ENCODE measurements around the gene RGL3.
A peak's percentile ranks its signal among the peaks of the same experiment; 100 is the strongest.

Gene RGL3

DNA sequence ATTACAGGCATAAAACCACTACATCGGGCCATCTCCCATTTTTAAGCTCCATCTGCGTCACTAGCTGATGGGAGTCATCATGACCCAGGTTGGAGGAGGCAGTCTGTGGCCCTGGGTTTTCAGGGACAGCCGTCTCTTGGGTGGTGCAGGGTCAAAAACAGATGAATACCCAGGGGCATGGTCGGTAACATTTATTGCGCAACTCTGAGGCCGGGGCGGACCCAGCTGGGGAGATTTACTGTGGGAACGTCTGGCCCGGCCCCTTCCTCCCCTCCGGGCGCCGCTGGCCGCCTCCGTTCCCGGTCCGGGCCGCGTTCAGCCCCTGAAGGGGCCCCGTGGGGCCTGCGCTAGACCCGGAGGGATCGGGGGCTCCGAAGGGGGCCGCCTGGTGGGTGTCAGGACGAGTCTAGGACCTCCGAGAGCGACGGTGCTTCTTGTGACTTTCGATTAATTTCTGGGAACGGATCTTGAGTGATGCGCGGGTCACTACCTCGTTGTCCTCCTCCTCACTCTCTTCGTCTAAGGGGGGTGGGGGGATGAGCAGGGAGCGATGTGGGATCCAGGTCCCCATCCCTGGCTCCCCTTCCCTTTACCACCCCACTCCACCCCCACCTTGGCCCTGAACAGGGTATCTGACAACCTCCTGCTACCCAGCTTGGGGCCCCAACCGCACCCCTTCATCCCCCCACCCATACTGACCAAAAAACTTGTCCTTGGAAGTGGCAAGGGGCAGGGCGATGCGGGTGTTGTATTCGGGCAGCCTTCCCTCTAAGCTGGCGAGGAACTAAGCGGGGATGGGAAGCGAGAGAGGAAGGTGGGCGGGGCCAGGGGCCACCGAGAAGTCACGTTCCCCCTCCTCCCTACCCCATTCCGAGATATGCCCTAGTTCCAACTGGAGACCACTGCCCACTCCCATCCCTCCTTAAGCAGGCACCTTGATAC, 1.6 kb upstream of the RGL3 start:
- peaks cover 88% of the 10 kb centered on the region for H3K27me3 ChIP-seq

DNA sequence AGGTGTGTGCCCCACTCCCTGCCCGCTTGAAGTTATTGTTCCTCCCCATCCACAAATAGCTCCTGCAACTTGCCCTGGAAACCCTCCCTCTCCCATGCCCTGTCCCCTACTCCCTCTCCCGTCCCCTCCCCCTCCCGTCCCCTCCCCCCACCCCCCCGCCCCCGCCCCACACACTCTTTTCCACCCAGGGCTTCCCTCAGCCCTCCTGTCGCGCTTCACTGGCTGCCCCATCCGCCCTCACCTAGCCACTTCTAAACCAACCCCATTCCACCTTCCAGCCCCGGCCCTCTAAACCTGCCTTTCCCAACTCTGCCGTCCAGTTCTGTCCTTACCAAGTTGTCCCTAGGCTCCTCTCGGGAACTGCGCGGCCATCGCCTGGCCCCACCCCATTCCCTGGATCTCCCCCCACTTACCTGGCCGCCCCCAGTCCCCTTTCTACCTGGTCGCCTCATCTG, 993 bp downstream of the RGL3 start:
- Histone ChIP-seq H3K27me3 (peaks cover 87% of the 10 kb centered on the region), H3K9me3 (no peaks in the 10 kb centered on the region), H3K27ac (no peak overlapping the region), H3K4me1 (ENCODE audit: control insufficient read depth in 1 of 2, insufficient read depth in 1 of 2, low read depth in 1 of 2, low read length in 1 of 2) (peaks cover 25 to 33% of the 10 kb centered on the region in 2 experiments), H3K4me3 (ENCODE audit: low read depth in 1 of 2, low read length in 1 of 2) (peak overlapping the region in 1 of 2 experiments; percentile 7), H3K36me3 (no peaks in the 10 kb centered on the region)
- TF ChIP-seq, protein P1, sequence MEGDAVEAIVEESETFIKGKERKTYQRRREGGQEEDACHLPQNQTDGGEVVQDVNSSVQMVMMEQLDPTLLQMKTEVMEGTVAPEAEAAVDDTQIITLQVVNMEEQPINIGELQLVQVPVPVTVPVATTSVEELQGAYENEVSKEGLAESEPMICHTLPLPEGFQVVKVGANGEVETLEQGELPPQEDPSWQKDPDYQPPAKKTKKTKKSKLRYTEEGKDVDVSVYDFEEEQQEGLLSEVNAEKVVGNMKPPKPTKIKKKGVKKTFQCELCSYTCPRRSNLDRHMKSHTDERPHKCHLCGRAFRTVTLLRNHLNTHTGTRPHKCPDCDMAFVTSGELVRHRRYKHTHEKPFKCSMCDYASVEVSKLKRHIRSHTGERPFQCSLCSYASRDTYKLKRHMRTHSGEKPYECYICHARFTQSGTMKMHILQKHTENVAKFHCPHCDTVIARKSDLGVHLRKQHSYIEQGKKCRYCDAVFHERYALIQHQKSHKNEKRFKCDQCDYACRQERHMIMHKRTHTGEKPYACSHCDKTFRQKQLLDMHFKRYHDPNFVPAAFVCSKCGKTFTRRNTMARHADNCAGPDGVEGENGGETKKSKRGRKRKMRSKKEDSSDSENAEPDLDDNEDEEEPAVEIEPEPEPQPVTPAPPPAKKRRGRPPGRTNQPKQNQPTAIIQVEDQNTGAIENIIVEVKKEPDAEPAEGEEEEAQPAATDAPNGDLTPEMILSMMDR (IDR thresholded peaks at IDR 0.05), result no peak

More for the DNA sequence above, 1.6 kb upstream of the RGL3 start:
- Histone ChIP-seq H3K9me3 (no peaks in the 10 kb centered on the region), H3K36me3 (no peaks in the 10 kb centered on the region), H3K4me3 (ENCODE audit: low read depth in 1 of 2, low read length in 1 of 2) (peak overlapping the region in 1 of 2 experiments; percentile 29), H3K4me1 (ENCODE audit: control insufficient read depth in 1 of 2, insufficient read depth in 1 of 2, low read depth in 1 of 2, low read length in 1 of 2) (peaks cover 25 to 38% of the 10 kb centered on the region in 2 experiments), H3K27ac (no peak overlapping the region)
- TF ChIP-seq, protein P1 (IDR thresholded peaks at IDR 0.05), result no peak

DNA sequence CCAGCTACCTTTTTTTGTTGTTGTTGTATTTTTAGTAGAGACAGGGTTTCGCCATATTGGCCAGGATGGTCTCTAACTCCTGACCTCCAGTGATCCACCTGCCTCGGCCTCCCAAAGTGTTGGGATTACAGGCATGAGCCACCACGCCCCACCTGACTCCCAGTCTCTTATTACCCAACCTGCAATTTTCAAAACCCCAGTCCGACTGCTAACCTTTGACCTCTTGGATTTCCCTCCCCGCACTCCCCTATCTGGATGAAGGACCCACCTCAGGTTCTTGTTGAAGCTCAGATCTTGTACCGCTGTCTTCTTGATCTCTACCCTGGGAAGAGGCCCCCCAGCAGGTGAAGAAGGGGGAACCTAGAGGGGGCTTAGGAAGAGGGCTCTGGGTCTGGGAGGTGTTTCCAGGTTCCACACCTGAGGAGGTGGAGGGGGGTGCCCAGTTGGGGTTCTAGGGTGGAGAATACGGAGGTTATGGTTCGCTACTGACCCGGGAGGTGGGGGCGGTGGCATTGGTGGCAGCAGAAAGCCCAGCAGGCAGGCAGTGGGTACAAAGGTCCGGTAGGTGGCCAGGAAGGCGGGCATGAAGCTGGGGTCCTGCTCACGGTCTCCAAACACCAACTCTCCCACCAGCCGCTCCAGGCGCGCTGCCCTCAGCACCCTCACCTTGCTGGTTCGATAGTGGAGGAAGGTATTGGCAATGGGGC, 2.6 kb downstream of the RGL3 start:
- Histone ChIP-seq H3K27ac (no peak overlapping the region), H3K4me3 (ENCODE audit: low read depth in 1 of 2, low read length in 1 of 2) (no peak overlapping the region), H3K9me3 (no peaks in the 10 kb centered on the region), H3K36me3 (no peaks in the 10 kb centered on the region), H3K27me3 (peaks cover 76% of the 10 kb centered on the region), H3K4me1 (ENCODE audit: control insufficient read depth in 1 of 2, insufficient read depth in 1 of 2, low read depth in 1 of 2, low read length in 1 of 2) (peaks cover 14 to 17% of the 10 kb centered on the region in 2 experiments)
- TF ChIP-seq, protein P1 (IDR thresholded peaks at IDR 0.05), result no peak

DNA sequence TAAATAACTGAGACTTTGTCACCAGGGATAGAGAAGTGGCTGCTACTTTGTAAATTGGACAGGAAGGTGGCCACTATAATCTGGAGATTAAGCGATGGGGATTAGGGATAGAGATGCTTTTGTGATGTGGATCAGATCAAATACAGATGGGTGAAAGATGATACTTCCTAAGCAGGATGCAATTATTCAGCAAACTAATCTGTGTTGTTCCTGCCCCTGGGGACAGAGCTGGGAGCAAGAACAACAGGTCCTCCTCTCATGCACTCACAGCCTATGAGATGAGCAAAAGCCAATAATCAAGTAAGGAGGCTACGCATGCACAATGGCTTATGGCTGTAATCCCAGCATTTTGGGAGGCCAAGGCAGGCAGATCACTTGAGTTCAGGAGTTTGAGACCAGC, 4.6 kb downstream of the RGL3 start:
- Histone ChIP-seq H3K9me3 (no peaks in the 10 kb centered on the region), H3K4me3 (ENCODE audit: low read depth in 1 of 2, low read length in 1 of 2) (no peak overlapping the region), H3K27ac (no peak overlapping the region), H3K36me3 (no peaks in the 10 kb centered on the region), H3K27me3 (peaks cover 64% of the 10 kb centered on the region), H3K4me1 (ENCODE audit: control insufficient read depth in 1 of 2, insufficient read depth in 1 of 2, low read depth in 1 of 2, low read length in 1 of 2) (peaks cover 0 to 4% of the 10 kb centered on the region in 2 experiments)
- TF ChIP-seq, protein P1 (IDR thresholded peaks at IDR 0.05), result no peak

DNA sequence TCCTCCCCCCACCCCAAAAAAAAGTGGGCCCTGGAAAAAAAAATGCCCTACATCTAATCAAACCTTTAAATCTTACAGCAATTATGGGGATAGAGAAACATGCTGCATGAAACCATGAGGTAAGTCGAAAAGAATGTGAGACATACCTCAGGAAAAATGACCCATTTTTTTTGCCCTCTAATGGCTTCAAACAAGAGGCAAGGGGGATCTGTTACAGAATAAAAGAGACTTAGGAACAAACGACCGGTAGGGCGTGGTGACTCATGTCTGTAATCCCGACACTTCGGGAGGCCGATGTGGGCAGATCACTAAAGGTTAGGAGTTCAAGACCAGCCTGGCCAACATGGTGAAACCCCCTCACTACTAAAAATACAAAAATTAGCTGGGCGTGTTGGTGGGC, 8.4 kb downstream of the RGL3 start:
- Histone ChIP-seq H3K9me3 (no peaks in the 10 kb centered on the region), H3K27me3 (peaks cover 45% of the 10 kb centered on the region), H3K4me1 (ENCODE audit: control insufficient read depth in 1 of 2, insufficient read depth in 1 of 2, low read depth in 1 of 2, low read length in 1 of 2) (peaks cover 19 to 20% of the 10 kb centered on the region in 2 experiments), H3K36me3 (no peaks in the 10 kb centered on the region), H3K4me3 (ENCODE audit: low read depth in 1 of 2, low read length in 1 of 2) (no peak overlapping the region), H3K27ac (no peak overlapping the region)
- TF ChIP-seq, protein P1 (IDR thresholded peaks at IDR 0.05), result no peak

All from neutrophil (primary cell).